HG02885 (cell line): ENCODE measurements around the gene KIAA0408.
"Not testable (repeated sequence)": the region's sequence is repeated elsewhere in the genome, so short reads cannot be mapped to it uniquely, and the experiment has no call there.

Source experiments
- ATAC-seq: cut with Tn5 transposase; IDR thresholded peaks from one replicate; pipeline ENCODE4 v1.9.1; 2021; ENCODE audit warnings: mild to moderate bottlenecking; ENCODE audit not compliant: unreplicated experiment, poor library complexity

Gene KIAA0408

GRCh38 chr6:127420556-127420955, 38.6 kb downstream of the KIAA0408 start:
- peak; percentile 100 for ATAC-seq

- no peak for ATAC-seq
These were observed 44.1 kb downstream of the KIAA0408 start for GRCh38 chr6:127415096-127415495.

GRCh38 chr6:127413123-127413522, 46.1 kb downstream of the KIAA0408 start:
- not testable (repeated sequence) for ATAC-seq

- ATAC-seq = not testable (repeated sequence)
These were observed 47.2 kb downstream of the KIAA0408 start for GRCh38 chr6:127412016-127412415.
